Small intestine (tissue), 7 donors: ENCODE results near the gene IL1RAPL1. TPM values are rescaled to one million over a fixed set of nuclear protein-coding genes. Genes with fewer than 3 reads are reported as not detected.
A peak's percentile ranks its signal among the peaks of the same experiment; 100 is the strongest.

Source experiments
- DNase-seq, 2 donors: peaks; one replicate each; pipeline versions ENCODE4 v3.0.0 to v3.0.0-alpha.2; 2013
- FAIRE-seq: peaks from 2 replicates; lab custom pipeline; 2012; peaks lifted over from hg19 to GRCh38; lab: Jason Lieb, UNC
- H3K27ac ChIP-seq, 3 donors: one replicate each; pipeline ENCODE4 v1.5.1; 2013; ENCODE audit warnings: low read length in 2 of 3, mild to moderate bottlenecking in 2 of 3, control low read depth in 1 of 3, inconsistent platforms in 1 of 3, low read depth in 1 of 3, moderate library complexity in 1 of 3
- H3K27me3 ChIP-seq, 3 donors: one replicate each; pipeline ENCODE4 v1.6.1; 2013; ENCODE audit warnings: low read length in 3 of 3, inconsistent platforms in 1 of 3; ENCODE audit not compliant: control insufficient read depth in 3 of 3, insufficient read depth in 3 of 3
- H3K36me3 ChIP-seq, 3 donors: one replicate each; pipeline ENCODE4 v1.6.1; 2013; ENCODE audit warnings: low read length in 3 of 3, inconsistent platforms in 1 of 3, low read depth in 1 of 3, mild to moderate bottlenecking in 1 of 3, moderate library complexity in 1 of 3; ENCODE audit not compliant: control insufficient read depth in 3 of 3, insufficient read depth in 2 of 3
- H3K4me1 ChIP-seq, 3 donors: one replicate each; pipeline ENCODE4 v1.6.1; 2013; ENCODE audit warnings: low read length in 2 of 3, inconsistent platforms in 1 of 3, low read depth in 1 of 3, mild to moderate bottlenecking in 1 of 3, moderate library complexity in 1 of 3; ENCODE audit not compliant: control insufficient read depth in 3 of 3, insufficient read depth in 2 of 3
- H3K4me3 ChIP-seq, 3 donors: one replicate each; pipeline ENCODE4 v1.5.1; 2013; ENCODE audit warnings: low read length in 3 of 3, control low read depth in 1 of 3, inconsistent platforms in 1 of 3, low read depth in 1 of 3, mild to moderate bottlenecking in 1 of 3, moderate library complexity in 1 of 3
- H3K9me3 ChIP-seq, 2 donors: one replicate each; pipeline ENCODE4 v1.6.1; 2013; ENCODE audit warnings: low read depth in 1 of 2, low read length in 1 of 2; ENCODE audit not compliant: control insufficient read depth in 2 of 2, insufficient read depth in 1 of 2
- WGBS, 3 donors: extraction: QIAGEN DNeasy Blood & Tissue Kit; methylation state at CpG; one replicate each; pipeline ENCODE4 v1.1.7; 2013; 5-methylcytosine and 5-hydroxymethylcytosine counted together
- polyA plus RNA-seq, 4 donors: library from polyadenylated mRNA; stranded (reverse) in 3 of 4; unstranded in 1 of 4; fragments of 200-250 nt in 3 of 4; fragments of 120-200 nt in 1 of 4; gene quantifications; one replicate each; pipeline versions ENCODE4 v1.2.1 to v1.2.3, GENCODE V29; 2013
- donor health status: healthy with polysubstance abuse.
- donor health status: control.
- donor health status: control.
- donor health status: Bipolar disorder and iron deficiency.
- donor health status: healthy.

Gene IL1RAPL1
- polyA plus RNA-seq, 4 donors = 0.04 to 0.27 TPM; not detected in 2

- Histone ChIP-seq H3K4me3 (no peak overlapping the region), H3K4me1 (no peaks in the 10 kb centered on the region), H3K36me3 (no peaks in the 10 kb centered on the region), H3K27me3 (no peaks in the 10 kb centered on the region), H3K27ac (no peak overlapping the region), H3K9me3 (no peaks in the 10 kb centered on the region)
- WGBS, 3 donors = 53 to 84% (median 67%) methylated on average over 1 of the region's 1 CpG
- DNase-seq = no peak
- no peak for FAIRE-seq
These were observed 301.2 kb downstream of the IL1RAPL1 start for GRCh38 chrX:28888416-28888815.

- Histone ChIP-seq H3K27ac (no peak overlapping the region), H3K4me3 (no peak overlapping the region), H3K36me3 (no peaks in the 10 kb centered on the region), H3K9me3 (no peaks in the 10 kb centered on the region), H3K4me1 (no peaks in the 10 kb centered on the region), H3K27me3 (no peaks in the 10 kb centered on the region)
- DNase-seq (no peak), FAIRE-seq (no peak)
- 59 to 77% (median 64%) methylated on average over 8 of the region's 8 CpGs for WGBS, 3 donors
These were observed 302.4 kb downstream of the IL1RAPL1 start for GRCh38 chrX:28889591-28890090.

GRCh38 chrX:28901637-28902036 lies 314.4 kb downstream of the IL1RAPL1 start:
- H3K36me3 ChIP-seq = no peaks in the 10 kb centered on the region
- FAIRE-seq (no peak), DNase-seq (no peak)
- H3K27me3 ChIP-seq = no peaks in the 10 kb centered on the region
- H3K9me3 ChIP-seq = no peaks in the 10 kb centered on the region
- no peaks in the 10 kb centered on the region for H3K4me1 ChIP-seq
- no peak overlapping the region for H3K4me3 ChIP-seq
- no peak overlapping the region for H3K27ac ChIP-seq
- whole genome bisulfite sequencing, 3 donors = 70 to 74% (median 74%) methylated on average over 3 of the region's 3 CpGs

- Histone ChIP-seq H3K4me1 (no peaks in the 10 kb centered on the region), H3K4me3 (no peak overlapping the region), H3K9me3 (no peaks in the 10 kb centered on the region), H3K27me3 (no peaks in the 10 kb centered on the region), H3K27ac (no peak overlapping the region), H3K36me3 (no peaks in the 10 kb centered on the region)
- FAIRE-seq (no peak), DNase-seq (no peak)
- 5 to 12% (median 7%) methylated on average over 2 of the region's 2 CpGs for WGBS, 3 donors
These were observed 323.2 kb downstream of the IL1RAPL1 start for GRCh38 chrX:28910487-28910886.

- no peaks in the 10 kb centered on the region for H3K9me3 ChIP-seq
- no peak overlapping the region for H3K4me3 ChIP-seq
- no peaks in the 10 kb centered on the region for H3K36me3 ChIP-seq
- WGBS, 3 donors = 50 to 51% (median 50%) methylated on average over 5 of the region's 5 CpGs
- no peak for FAIRE-seq
- no peaks in the 10 kb centered on the region for H3K27me3 ChIP-seq
- H3K4me1 ChIP-seq = no peaks in the 10 kb centered on the region
- no peak overlapping the region for H3K27ac ChIP-seq
- peak in 1 of 2 donors; percentile 0 for DNase-seq
These were observed 333.1 kb downstream of the IL1RAPL1 start for GRCh38 chrX:28920153-28920943.

GRCh38 chrX:28922106-28922505 lies 334.9 kb downstream of the IL1RAPL1 start:
- H3K27ac ChIP-seq = no peak overlapping the region
- FAIRE-seq = no peak
- WGBS, 3 donors = 87 to 95% (median 91%) methylated on average over 2 of the region's 2 CpGs

GRCh38 chrX:28946846-28947245 lies 359.6 kb downstream of the IL1RAPL1 start:
- Histone ChIP-seq H3K4me3 (no peak overlapping the region), H3K36me3 (no peaks in the 10 kb centered on the region), H3K27me3 (no peaks in the 10 kb centered on the region), H3K9me3 (no peaks in the 10 kb centered on the region), H3K4me1 (no peaks in the 10 kb centered on the region), H3K27ac (no peak overlapping the region)
- 54 to 73% (median 57%) methylated on average over 3 of the region's 3 CpGs for WGBS, 3 donors
- no peak for FAIRE-seq
- DNase-seq = no peak

More at GRCh38 chrX:28922106-28922505, 334.9 kb downstream of the IL1RAPL1 start:
- H3K4me1 ChIP-seq = no peaks in the 10 kb centered on the region
- H3K36me3 ChIP-seq = no peaks in the 10 kb centered on the region
- H3K27me3 ChIP-seq = no peaks in the 10 kb centered on the region
- H3K9me3 ChIP-seq = no peaks in the 10 kb centered on the region
- no peak overlapping the region for H3K4me3 ChIP-seq
- no peak for DNase-seq

- no peak overlapping the region for H3K27ac ChIP-seq
- H3K4me3 ChIP-seq = no peak overlapping the region
- no peaks in the 10 kb centered on the region for H3K27me3 ChIP-seq
- FAIRE-seq (no peak), DNase-seq (no peak)
- 60 to 82% (median 68%) methylated on average over 4 of the region's 4 CpGs for WGBS, 3 donors
- H3K36me3 ChIP-seq = no peaks in the 10 kb centered on the region
- H3K9me3 ChIP-seq = no peaks in the 10 kb centered on the region
- H3K4me1 ChIP-seq = no peaks in the 10 kb centered on the region
These were observed 372.8 kb downstream of the IL1RAPL1 start for GRCh38 chrX:28960063-28960462.
